Measurements from ENCODE around the gene TLCD3A. TPM values are rescaled to one million over a fixed set of nuclear protein-coding genes. Genes with fewer than 3 reads are reported as not detected.

Gene TLCD3A
- total and polyA plus RNA-seq, 2 donors (not counting 3 experiments of a cell fraction or from before 2014, with no cell fraction given) = 36.6 to 54.1 TPM

DNA sequence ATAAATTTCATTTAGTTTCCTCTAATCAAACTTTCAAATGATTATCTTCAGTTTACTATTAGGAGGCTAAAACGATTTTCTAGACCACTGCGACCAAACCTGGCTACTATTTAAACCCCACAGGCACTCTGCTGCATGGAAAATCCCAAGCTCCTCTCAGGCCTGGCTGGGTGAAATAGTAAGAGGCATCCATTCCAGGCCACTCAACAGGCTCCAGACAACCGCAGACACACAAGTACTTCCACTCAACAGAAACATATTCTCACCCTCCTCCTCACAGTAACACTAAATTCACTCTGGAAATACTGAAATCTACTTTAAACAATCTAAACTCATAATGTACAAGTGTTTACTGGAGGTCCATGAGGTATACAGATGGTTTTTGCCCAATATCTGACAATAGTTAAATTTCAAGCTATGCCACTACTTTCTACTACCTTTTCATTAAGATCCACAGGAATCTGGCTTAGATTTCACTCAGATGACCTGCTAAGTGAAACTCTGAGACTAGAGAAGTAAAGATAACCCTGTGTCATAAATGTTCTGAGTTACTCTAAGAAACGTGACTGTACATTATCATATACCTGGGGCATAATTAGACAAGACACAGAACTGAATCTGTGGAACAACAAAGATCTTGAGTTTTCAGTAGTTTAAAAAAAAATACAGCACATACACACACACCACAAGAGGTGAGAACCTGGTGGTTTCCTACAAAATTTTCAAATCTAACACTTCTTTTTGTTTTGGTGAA is 28.1 kb upstream of the TLCD3A start:
- H3K27me3 ChIP-seq (ENCODE audit: control insufficient read depth in 2 of 2, insufficient read depth in 2 of 2, low read length in 2 of 2) = no peaks in the 10 kb centered on the region
- H3K4me2 ChIP-seq (ENCODE audit: insufficient read depth, low read length) = no peak overlapping the region
- peaks cover 6% of the 10 kb centered on the region for H3K4me1 ChIP-seq (ENCODE audit: control insufficient read depth, extremely low read depth, insufficient read depth, low read length)
- POLR2A ChIA-PET = no interaction called here
- BruUV-seq (replicated peaks) = no TSS peak
- H3K9me3 ChIP-seq (replicated peaks; ENCODE audit: control insufficient read depth, insufficient read depth, low read length) = no peaks in the 10 kb centered on the region
- H2AFZ ChIP-seq (ENCODE audit: low read depth, low read length) = no peak overlapping the region
- no peak overlapping the region for H3K27ac ChIP-seq (ENCODE audit: insufficient read depth, low read depth, low read length)
- CTCF ChIA-PET = interaction anchor here (0.6 to 16.0 kb wide), 4 partner anchors 11 to 293 kb away, joined by 3 to 762 read pairs (median 4); a partner anchor contains a TSS
- no peak overlapping the region for H3K4me3 ChIP-seq (replicated peaks in 1 of 3; ENCODE audit: insufficient read depth in 1 of 3, low read depth in 1 of 3, low read length in 3 of 3)
- no peaks in the 10 kb centered on the region for H3K9me1 ChIP-seq (replicated peaks; ENCODE audit: control insufficient read depth, extremely low read depth, insufficient read depth, low read length)
- intact Hi-C loops (cut with micrococcal nuclease) = loop anchor here (5.0 kb wide), 1 partner anchor 557 kb away; no protein-coding TSS in a partner anchor
- H3K9ac ChIP-seq (replicated peaks; ENCODE audit: extremely low read depth, insufficient read depth, low read length) = no peak overlapping the region
- dilution Hi-C loops (cut with MboI; ENCODE audit: extremely low pct_ligation_motif_present, low sequenced_read_pairs) = no loop called here
- DNase-seq (ENCODE audit: low read depth, low spot score) = no peak
- TF ChIP-seq MYC (IDR thresholded peaks at IDR 0.05; ENCODE audit: low read depth, low read length) (no peak), GATA2 (IDR thresholded peaks at IDR 0.05; ENCODE audit: insufficient read depth, insufficient read length, low read depth, low read length) (no peak), FOS (IDR thresholded peaks at IDR 0.05; ENCODE audit: borderline replicate concordance, insufficient read depth, low read length) (no peak), JUN (IDR thresholded peaks at IDR 0.05; ENCODE audit: borderline replicate concordance, insufficient read depth, insufficient read length, low read depth) (no peak), EZH2 (IDR thresholded peaks at IDR 0.05; ENCODE audit: borderline replicate concordance, low read depth, low read length, severe bottlenecking) (no peak), POLR2A (IDR thresholded peaks at IDR 0.05; ENCODE audit: low read depth, low read length) (no peak), POLR2AphosphoS5 (IDR thresholded peaks at IDR 0.05; ENCODE audit: insufficient read depth, low read depth, low read length) (no peak)
- TF ChIP-seq, protein P1, sequence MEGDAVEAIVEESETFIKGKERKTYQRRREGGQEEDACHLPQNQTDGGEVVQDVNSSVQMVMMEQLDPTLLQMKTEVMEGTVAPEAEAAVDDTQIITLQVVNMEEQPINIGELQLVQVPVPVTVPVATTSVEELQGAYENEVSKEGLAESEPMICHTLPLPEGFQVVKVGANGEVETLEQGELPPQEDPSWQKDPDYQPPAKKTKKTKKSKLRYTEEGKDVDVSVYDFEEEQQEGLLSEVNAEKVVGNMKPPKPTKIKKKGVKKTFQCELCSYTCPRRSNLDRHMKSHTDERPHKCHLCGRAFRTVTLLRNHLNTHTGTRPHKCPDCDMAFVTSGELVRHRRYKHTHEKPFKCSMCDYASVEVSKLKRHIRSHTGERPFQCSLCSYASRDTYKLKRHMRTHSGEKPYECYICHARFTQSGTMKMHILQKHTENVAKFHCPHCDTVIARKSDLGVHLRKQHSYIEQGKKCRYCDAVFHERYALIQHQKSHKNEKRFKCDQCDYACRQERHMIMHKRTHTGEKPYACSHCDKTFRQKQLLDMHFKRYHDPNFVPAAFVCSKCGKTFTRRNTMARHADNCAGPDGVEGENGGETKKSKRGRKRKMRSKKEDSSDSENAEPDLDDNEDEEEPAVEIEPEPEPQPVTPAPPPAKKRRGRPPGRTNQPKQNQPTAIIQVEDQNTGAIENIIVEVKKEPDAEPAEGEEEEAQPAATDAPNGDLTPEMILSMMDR (IDR thresholded peaks at IDR 0.05; ENCODE audit: extremely low read depth in 1 of 2, insufficient read depth in 1 of 2, low read depth in 1 of 2, low read length in 2 of 2) = no peak
- TF ChIP-seq, protein P2, sequence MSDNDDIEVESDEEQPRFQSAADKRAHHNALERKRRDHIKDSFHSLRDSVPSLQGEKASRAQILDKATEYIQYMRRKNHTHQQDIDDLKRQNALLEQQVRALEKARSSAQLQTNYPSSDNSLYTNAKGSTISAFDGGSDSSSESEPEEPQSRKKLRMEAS (IDR thresholded peaks at IDR 0.05; ENCODE audit: insufficient read depth, insufficient read length) = no peak
- H3K79me2 ChIP-seq (ENCODE audit: control insufficient read depth, insufficient read depth, low read length) = peaks cover 14% of the 10 kb centered on the region
- peaks cover 3 to 8% of the 10 kb centered on the region in 2 experiments for H3K36me3 ChIP-seq (ENCODE audit: control insufficient read depth in 2 of 2, extremely low read depth in 1 of 2, insufficient read depth in 2 of 2, low read length in 2 of 2)
- H4K20me1 ChIP-seq (replicated peaks; ENCODE audit: control insufficient read depth, extremely low read depth, insufficient read depth, low read length) = peaks cover 3% of the 10 kb centered on the region
- no peak for FAIRE-seq

Data from endothelial cell of umbilical vein (primary cell).